ENCODE results near the gene MRPS7.

DNA sequence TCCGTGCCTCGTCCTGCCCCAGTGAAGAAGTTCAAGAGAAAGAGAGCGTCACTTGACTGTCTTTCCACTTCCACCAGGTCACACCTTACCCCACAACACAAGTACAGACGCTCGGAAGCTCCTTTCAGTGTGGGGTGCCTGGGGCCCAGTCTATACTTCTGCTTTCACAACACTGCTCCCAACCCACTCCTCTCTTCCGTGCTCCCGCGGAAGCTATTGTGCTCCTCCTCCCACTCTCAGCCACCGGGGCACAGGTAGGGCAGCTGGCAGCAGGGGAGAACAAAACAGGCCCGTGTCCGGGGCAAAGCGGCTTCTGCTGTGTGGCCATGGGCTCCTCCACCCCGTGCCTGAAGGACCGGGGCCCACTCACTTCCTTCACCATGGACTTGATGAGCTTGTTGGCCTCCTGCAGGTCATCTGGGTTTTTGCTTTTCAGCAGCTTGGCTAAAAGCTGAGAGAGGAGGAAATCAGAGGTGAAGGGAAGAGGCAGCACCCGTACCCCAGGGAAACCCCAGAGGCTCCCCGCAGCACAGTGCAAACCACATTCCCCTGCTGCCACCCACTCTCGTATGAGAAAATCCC, 19.1 kb upstream of the MRPS7 start:
- TF ChIP-seq POLR2AphosphoS5 (IDR thresholded peaks at IDR 0.05; ENCODE audit: low read depth, low read length) (no peak), SPI1 (IDR thresholded peaks at IDR 0.05; ENCODE audit: low read depth, low read length) (no peak)
